ENCODE measurements around the gene MIB2. TPM values are rescaled to one million over a fixed set of nuclear protein-coding genes. Genes with fewer than 3 reads are reported as not detected.

MIB2 gene
- total RNA-seq = 58.2 TPM
- polyA plus RNA-seq = 10 to 100 TPM; 15.9 to 20.6 (median 19.0) TPM

GRCh38 chr1:1615256-1616044, at the start of gene MIB2:
Gene MIB2 (plus strand): TSS chr1:1615500. CDS start chr1:1623453, 7,953 bp downstream.
- Histone ChIP-seq H3K9me3 (ENCODE audit: control insufficient read depth in 2 of 2, low read length in 2 of 2) (no peaks in the 10 kb centered on the region), H3K36me3 (ENCODE audit: control insufficient read depth, insufficient read depth, low read length) (peaks cover 2% of the 10 kb centered on the region), H3K27ac (ENCODE audit: insufficient read depth, low read length, poor library complexity, severe bottlenecking) (peak within 1 kb of the TSS; percentile 100), H3K4me1 (ENCODE audit: control insufficient read depth, insufficient read depth, low read length, poor library complexity, severe bottlenecking) (peaks cover 27% of the 10 kb centered on the region), H3K4me3 (ENCODE audit: low read depth, low read length) (peak within 1 kb of the TSS; percentile 80), H3K27me3 (ENCODE audit: control insufficient read depth, insufficient read depth, low read length) (no peaks in the 10 kb centered on the region)
- DNase-seq = peak; percentile 97 to 99 (median 98)
- ATAC-seq (ENCODE audit: low read depth in 2 of 2) = peak; percentile 84 to 87
- peaks cover 5% of the 10 kb centered on the region for H3K36me3 Mint-ChIP-seq
- peak within 1 kb of the TSS; percentile 95 to 98 (median 96) for H3K4me3 Mint-ChIP-seq
- H3K4me1 Mint-ChIP-seq = peaks cover 5 to 32% (median 13%) of the 10 kb centered on the region in 4 donors
- no peaks in the 10 kb centered on the region for H3K27me3 Mint-ChIP-seq
- H3K27ac Mint-ChIP-seq = peak within 1 kb of the TSS; percentile 95 to 97 (median 97)
- peaks cover 0 to 1% (median 0%) of the 10 kb centered on the region in 7 donors for H3K9me3 Mint-ChIP-seq

- Mint-ChIP-seq H3K36me3 (peaks cover 29% of the 10 kb centered on the region), H3K27me3 (no peaks in the 10 kb centered on the region), H3K27ac (peak overlapping the region in 1 of 3 donors; percentile 42), H3K4me3 (peak overlapping the region; percentile 28 to 73 (median 50)), H3K4me1 (peaks cover 14 to 60% (median 32%) of the 10 kb centered on the region in 4 donors), H3K9me3 (no peaks in the 10 kb centered on the region)
- peaks cover 45% of the 10 kb centered on the region for H3K36me3 ChIP-seq (ENCODE audit: control insufficient read depth, insufficient read depth, low read length)
- H3K27ac ChIP-seq (ENCODE audit: insufficient read depth, low read length, poor library complexity, severe bottlenecking) = no peak overlapping the region
- ATAC-seq (ENCODE audit: low read depth in 2 of 2) = no peak
- H3K9me3 ChIP-seq (ENCODE audit: control insufficient read depth in 2 of 2, low read length in 2 of 2) = no peaks in the 10 kb centered on the region
- H3K27me3 ChIP-seq (ENCODE audit: control insufficient read depth, insufficient read depth, low read length) = no peaks in the 10 kb centered on the region
- no peak for DNase-seq
- peaks cover 24% of the 10 kb centered on the region for H3K4me1 ChIP-seq (ENCODE audit: control insufficient read depth, insufficient read depth, low read length, poor library complexity, severe bottlenecking)
- H3K4me3 ChIP-seq (ENCODE audit: low read depth, low read length) = no peak overlapping the region
These were observed 48.0 kb upstream of the MIB2 start for GRCh38 chr1:1567152-1567875.

GRCh38 chr1:1567891-1568291, 47.4 kb upstream of the MIB2 start:
- H3K36me3 ChIP-seq (ENCODE audit: control insufficient read depth, insufficient read depth, low read length) = peaks cover 39% of the 10 kb centered on the region
- Mint-ChIP-seq H3K4me3 (no peak overlapping the region), H3K4me1 (peaks cover 14 to 63% (median 32%) of the 10 kb centered on the region in 4 donors), H3K27me3 (no peaks in the 10 kb centered on the region), H3K27ac (no peak overlapping the region), H3K9me3 (no peaks in the 10 kb centered on the region), H3K36me3 (peaks cover 29% of the 10 kb centered on the region)
- ATAC-seq (ENCODE audit: low read depth in 2 of 2) (no peak), DNase-seq (no peak)
- no peak overlapping the region for H3K4me3 ChIP-seq (ENCODE audit: low read depth, low read length)
- H3K27me3 ChIP-seq (ENCODE audit: control insufficient read depth, insufficient read depth, low read length) = no peaks in the 10 kb centered on the region
- no peaks in the 10 kb centered on the region for H3K9me3 ChIP-seq (ENCODE audit: control insufficient read depth in 2 of 2, low read length in 2 of 2)
- H3K4me1 ChIP-seq (ENCODE audit: control insufficient read depth, insufficient read depth, low read length, poor library complexity, severe bottlenecking) = peaks cover 30% of the 10 kb centered on the region
- no peak overlapping the region for H3K27ac ChIP-seq (ENCODE audit: insufficient read depth, low read length, poor library complexity, severe bottlenecking)

- no peaks in the 10 kb centered on the region for H3K27me3 Mint-ChIP-seq
- no peak for DNase-seq
- H3K4me3 ChIP-seq (ENCODE audit: low read depth, low read length) = no peak overlapping the region
- no peaks in the 10 kb centered on the region for H3K27me3 ChIP-seq (ENCODE audit: control insufficient read depth, insufficient read depth, low read length)
- H3K27ac Mint-ChIP-seq = peak overlapping the region in 2 of 3 donors; percentile 26 to 44
- peaks cover 21% of the 10 kb centered on the region for H3K36me3 Mint-ChIP-seq
- H3K36me3 ChIP-seq (ENCODE audit: control insufficient read depth, insufficient read depth, low read length) = peaks cover 25% of the 10 kb centered on the region
- H3K9me3 Mint-ChIP-seq = peaks cover 0 to 3% (median 0%) of the 10 kb centered on the region in 7 donors
- peaks cover 41% of the 10 kb centered on the region for H3K4me1 ChIP-seq (ENCODE audit: control insufficient read depth, insufficient read depth, low read length, poor library complexity, severe bottlenecking)
- H3K9me3 ChIP-seq (ENCODE audit: control insufficient read depth in 2 of 2, low read length in 2 of 2) = no peaks in the 10 kb centered on the region
- no peak overlapping the region for H3K27ac ChIP-seq (ENCODE audit: insufficient read depth, low read length, poor library complexity, severe bottlenecking)
- peaks cover 19 to 66% (median 32%) of the 10 kb centered on the region in 4 donors for H3K4me1 Mint-ChIP-seq
- H3K4me3 Mint-ChIP-seq = peak overlapping the region; percentile 15 to 82 (median 51)
- no peak for ATAC-seq (ENCODE audit: low read depth in 2 of 2)
These were observed 46.0 kb upstream of the MIB2 start for GRCh38 chr1:1569341-1569740.

GRCh38 chr1:1573843-1574720, 41.2 kb upstream of the MIB2 start:
- peaks cover 11 to 46% (median 26%) of the 10 kb centered on the region in 4 donors for H3K4me1 Mint-ChIP-seq
- peak; percentile 75 to 80 for ATAC-seq (ENCODE audit: low read depth in 2 of 2)
- peaks cover 0 to 3% (median 0%) of the 10 kb centered on the region in 7 donors for H3K9me3 Mint-ChIP-seq
- no peaks in the 10 kb centered on the region for H3K9me3 ChIP-seq (ENCODE audit: control insufficient read depth in 2 of 2, low read length in 2 of 2)
- peak overlapping the region; percentile 98 to 99 (median 99) for H3K27ac Mint-ChIP-seq
- peak overlapping the region; percentile 94 to 98 (median 96) for H3K4me3 Mint-ChIP-seq
- H3K4me3 ChIP-seq (ENCODE audit: low read depth, low read length) = peak overlapping the region; percentile 96
- H3K36me3 Mint-ChIP-seq = peaks cover 10% of the 10 kb centered on the region
- peaks cover 37% of the 10 kb centered on the region for H3K4me1 ChIP-seq (ENCODE audit: control insufficient read depth, insufficient read depth, low read length, poor library complexity, severe bottlenecking)
- H3K27ac ChIP-seq (ENCODE audit: insufficient read depth, low read length, poor library complexity, severe bottlenecking) = peak overlapping the region; percentile 96
- H3K27me3 Mint-ChIP-seq = peaks cover 13% of the 10 kb centered on the region
- H3K27me3 ChIP-seq (ENCODE audit: control insufficient read depth, insufficient read depth, low read length) = no peaks in the 10 kb centered on the region
- peaks cover 7% of the 10 kb centered on the region for H3K36me3 ChIP-seq (ENCODE audit: control insufficient read depth, insufficient read depth, low read length)
- DNase-seq = peak in 2 of 3 donors; percentile 72 to 85

- Mint-ChIP-seq H3K4me3 (peak within 1 kb of the TSS; percentile 94 to 98 (median 98)), H3K27me3 (peaks cover 21% of the 10 kb centered on the region), H3K9me3 (peaks cover 0 to 3% (median 0%) of the 10 kb centered on the region in 7 donors), H3K4me1 (peaks cover 8 to 37% (median 20%) of the 10 kb centered on the region in 4 donors), H3K27ac (peak within 1 kb of the TSS; percentile 99 to 100 (median 100)), H3K36me3 (peaks cover 7% of the 10 kb centered on the region)
- Histone ChIP-seq H3K36me3 (ENCODE audit: control insufficient read depth, insufficient read depth, low read length) (no peaks in the 10 kb centered on the region), H3K27ac (ENCODE audit: insufficient read depth, low read length, poor library complexity, severe bottlenecking) (peak within 1 kb of the TSS; percentile 96), H3K9me3 (ENCODE audit: control insufficient read depth in 2 of 2, low read length in 2 of 2) (no peaks in the 10 kb centered on the region), H3K4me1 (ENCODE audit: control insufficient read depth, insufficient read depth, low read length, poor library complexity, severe bottlenecking) (peaks cover 33% of the 10 kb centered on the region), H3K27me3 (ENCODE audit: control insufficient read depth, insufficient read depth, low read length) (no peaks in the 10 kb centered on the region), H3K4me3 (ENCODE audit: low read depth, low read length) (peak within 1 kb of the TSS; percentile 96)
- ATAC-seq (ENCODE audit: low read depth in 2 of 2) (peak; percentile 87 to 89), DNase-seq (peak; percentile 88 to 96 (median 94))
These were observed 40.4 kb upstream of the MIB2 start, which contains the start of gene SSU72 for GRCh38 chr1:1574721-1575537. Gene SSU72 (minus strand): TSS chr1:1574863. CDS start chr1:1574557, 306 bp downstream.
